HG03039 (cell line): ENCODE data around the gene C1QTNF8.

Experiments
- ATAC-seq: cut with Tn5 transposase; IDR thresholded peaks from one replicate; pipeline ENCODE4 v1.9.1; 2021; ENCODE audit warnings: mild to moderate bottlenecking, moderate library complexity; ENCODE audit not compliant: unreplicated experiment

C1QTNF8 gene

GRCh38 chr16:1112506-1113184 lies 16.6 kb upstream of the C1QTNF8 start:
- ATAC-seq: no peak

GRCh38 chr16:1109648-1110047 lies 13.6 kb upstream of the C1QTNF8 start:
- ATAC-seq: no peak

GRCh38 chr16:1108299-1109252 lies 12.5 kb upstream of the C1QTNF8 start:
- no peak for ATAC-seq

DNA sequence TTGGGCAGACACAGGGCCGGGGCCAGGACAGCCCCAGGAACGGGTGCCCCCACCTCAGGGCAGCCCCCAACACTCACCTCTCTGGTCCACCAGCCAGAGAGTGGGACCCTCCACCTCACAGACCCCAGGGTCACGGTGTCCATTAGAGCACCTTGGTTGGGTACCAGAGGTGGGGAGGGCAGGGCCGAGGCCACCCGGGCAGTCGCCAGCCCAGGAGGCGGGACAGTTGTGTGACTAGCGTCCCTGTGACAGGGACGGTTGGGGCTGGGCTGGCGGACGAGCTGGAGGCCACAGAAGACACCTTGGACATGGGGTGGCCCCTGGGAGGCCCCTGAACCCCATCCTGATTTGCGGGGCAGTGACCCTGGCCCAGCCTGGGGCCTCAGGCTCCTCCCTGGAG lies 11.7 kb upstream of the C1QTNF8 start:
- no peak for ATAC-seq

GRCh38 chr16:1107141-1107540 lies 11.1 kb upstream of the C1QTNF8 start:
- ATAC-seq: no peak

- no peak for ATAC-seq
Observed at GRCh38 chr16:1106659-1107058, 10.6 kb upstream of the C1QTNF8 start.

GRCh38 chr16:1105888-1106620 lies 10.0 kb upstream of the C1QTNF8 start:
- no peak for ATAC-seq

DNA sequence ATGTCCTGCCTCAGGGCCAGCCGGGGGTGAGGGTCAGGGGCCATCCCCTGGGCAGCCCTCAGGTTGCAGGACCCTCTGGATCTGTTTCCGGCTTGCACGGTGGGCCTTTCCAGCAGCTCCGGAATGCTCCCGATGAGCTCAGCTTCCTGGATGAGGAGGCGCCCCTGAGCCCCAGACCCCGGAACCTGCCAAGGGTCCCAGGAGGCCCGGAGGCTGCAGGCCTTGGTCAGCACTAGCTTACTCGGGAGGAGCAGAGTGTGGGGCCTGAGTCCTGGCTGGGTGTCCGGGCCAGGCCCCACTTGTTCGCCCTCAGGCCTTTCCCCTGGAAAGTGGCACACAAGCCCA lies 7.6 kb upstream of the C1QTNF8 start:
- no peak for ATAC-seq

DNA sequence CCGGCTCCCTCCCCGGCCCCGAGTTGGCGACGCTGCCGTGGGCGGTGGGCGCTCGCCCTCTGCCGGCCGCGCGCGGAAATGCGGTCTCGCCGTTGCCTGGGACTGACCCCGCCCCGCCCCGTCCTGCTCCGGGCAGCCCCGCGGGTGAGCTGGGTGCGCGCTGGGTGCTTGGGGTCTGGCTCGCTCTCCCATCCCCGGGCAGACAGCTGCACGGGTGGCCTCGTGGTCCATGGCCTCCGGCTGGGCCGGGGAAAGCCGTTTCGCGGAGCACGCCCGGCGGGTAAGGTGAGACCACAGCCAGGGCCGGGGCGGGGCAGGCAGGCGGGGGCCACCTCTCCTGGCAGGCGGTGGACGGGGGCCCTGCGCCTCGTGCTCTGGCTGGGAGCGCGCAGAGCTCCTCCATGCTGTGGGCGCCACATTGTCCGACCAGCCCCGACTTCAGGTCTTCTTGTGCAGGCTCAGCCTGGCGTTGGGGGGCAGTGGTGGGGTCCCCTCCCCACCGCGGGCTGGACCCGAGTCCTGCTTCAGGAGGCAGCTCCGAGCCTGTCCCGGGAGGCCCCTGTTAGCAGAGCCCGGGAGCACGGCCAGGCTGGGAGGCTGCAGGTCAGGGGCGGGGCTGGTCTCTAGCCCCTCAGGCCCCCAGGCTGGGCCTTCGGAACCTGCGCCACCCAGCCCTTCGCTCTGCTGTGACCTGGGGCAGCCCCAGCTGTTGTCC lies 7.0 kb upstream of the C1QTNF8 start:
- no peak for ATAC-seq

- ATAC-seq: no peak
Observed at GRCh38 chr16:1102333-1102700, 6.3 kb upstream of the C1QTNF8 start.

- no peak for ATAC-seq
Observed at GRCh38 chr16:1101573-1102332, 5.7 kb upstream of the C1QTNF8 start.

- ATAC-seq: no peak
Observed at GRCh38 chr16:1101133-1101532, 5.1 kb upstream of the C1QTNF8 start.

GRCh38 chr16:1100084-1100800 lies 4.2 kb upstream of the C1QTNF8 start:
- no peak for ATAC-seq

DNA sequence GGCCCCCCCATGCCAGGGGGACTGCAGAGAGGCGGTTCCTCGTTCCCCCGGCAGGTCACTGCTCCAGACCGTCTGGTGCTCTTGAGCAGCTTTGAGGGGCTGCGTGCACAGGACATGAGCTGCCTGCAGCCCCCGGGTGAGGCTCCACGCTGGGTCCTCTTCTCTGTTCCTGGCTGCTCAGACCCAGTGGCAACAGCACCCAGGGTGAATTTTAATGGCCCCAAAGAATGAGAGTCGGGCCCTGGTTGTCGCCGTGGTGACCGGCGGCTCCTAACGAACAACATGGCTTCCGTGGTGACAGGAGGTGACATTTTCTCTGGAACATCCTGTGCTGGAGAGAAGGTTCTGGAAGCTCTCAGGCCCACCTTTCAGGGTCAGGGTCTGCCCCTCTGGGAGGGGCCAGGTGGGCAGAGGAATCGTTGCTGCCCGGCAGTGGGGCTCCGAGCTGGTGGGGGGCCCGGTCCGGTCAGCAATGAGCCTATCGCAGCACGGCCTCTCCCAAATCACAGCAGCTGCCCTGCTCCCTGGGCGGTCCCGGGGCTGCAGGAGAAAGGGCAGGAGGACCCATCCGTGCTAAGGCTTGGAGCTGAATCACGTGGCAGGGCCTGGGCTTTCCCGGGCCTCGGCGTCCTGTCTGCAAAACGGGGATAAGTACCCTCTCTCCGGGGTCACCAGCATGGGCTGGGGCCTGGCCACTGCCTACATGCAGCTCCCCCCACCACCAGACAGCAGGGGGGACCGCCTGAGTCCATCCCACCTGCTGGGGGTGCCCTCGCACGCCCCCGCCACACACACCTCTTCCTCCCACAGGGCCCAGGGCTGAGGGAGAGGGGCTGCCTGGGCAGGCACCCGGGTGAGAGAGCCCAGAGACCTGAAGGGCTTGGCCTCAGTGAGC lies 3.4 kb upstream of the C1QTNF8 start:
- ATAC-seq: no peak

GRCh38 chr16:1098266-1098991 lies 2.4 kb upstream of the C1QTNF8 start:
- no peak for ATAC-seq

GRCh38 chr16:1097800-1098199 lies 1.8 kb upstream of the C1QTNF8 start:
- ATAC-seq: no peak

DNA sequence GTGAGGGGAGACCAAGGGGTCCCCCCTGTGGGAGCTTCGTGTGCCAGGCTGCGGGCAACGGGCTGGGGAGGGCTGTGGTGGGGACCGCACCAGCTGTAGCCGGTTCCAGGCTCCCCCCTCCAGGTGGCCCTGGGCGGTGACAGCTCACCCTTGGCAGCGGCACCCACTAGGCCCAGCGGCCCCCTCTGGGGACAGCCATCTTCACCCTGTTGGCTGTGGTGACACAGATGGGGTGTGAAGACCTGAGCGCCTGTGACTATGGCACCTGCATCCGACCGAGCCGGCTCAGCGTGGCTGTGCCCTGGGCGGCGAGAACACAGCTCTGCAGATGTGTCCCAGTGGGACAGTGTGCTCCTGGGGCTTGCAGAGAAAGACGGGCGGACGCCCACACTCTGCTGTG lies 1.1 kb upstream of the C1QTNF8 start:
- ATAC-seq: no peak
